Retinal pigment epithelial cell (primary cell): ENCODE measurements around the gene OR8H3.

Experiments
- DNase-seq: peaks from one replicate; pipeline ENCODE4 v3.0.0-alpha.2; 2010; ENCODE audit warnings: low read depth
- H3K4me3 ChIP-seq: 2 replicates; pipeline ENCODE4 v1.5.1; 2011; ENCODE audit warnings: mild to moderate bottlenecking, low read length, control low read depth, moderate library complexity
- CTCF ChIP-seq: conservative IDR thresholded peaks from 2 replicates; pipeline ENCODE4 v1.5.1; 2011; ENCODE audit warnings: low read depth, low read length, control low read depth, inconsistent platforms

OR8H3 gene

GRCh38 chr11:56152333-56152732, 30.2 kb downstream of the OR8H3 start:
- TF ChIP-seq CTCF, result no peak
- DNase-seq, result no peak
- no peak overlapping the region for H3K4me3 ChIP-seq

- DNase-seq, result no peak
- no peak for TF ChIP-seq CTCF
- H3K4me3 ChIP-seq, result no peak within 1 kb of the TSS
Observed at GRCh38 chr11:56160217-56160616, 38.0 kb downstream of the OR8H3 start, which contains the start of gene OR8K5. Gene OR8K5, minus strand, starts transcription at chr11:56160317. Its CDS starts 0 bp downstream, at chr11:56160317.

GRCh38 chr11:56163804-56164203, 41.6 kb downstream of the OR8H3 start:
- TF ChIP-seq CTCF, result no peak
- no peak overlapping the region for H3K4me3 ChIP-seq
- no peak for DNase-seq

- no peak for DNase-seq
- TF ChIP-seq CTCF, result no peak
- no peak overlapping the region for H3K4me3 ChIP-seq
Observed at GRCh38 chr11:56172256-56172830, 50.2 kb downstream of the OR8H3 start.
